ENCODE measurements around the gene NCKAP5L. TPM values are rescaled to one million over a fixed set of nuclear protein-coding genes. Genes with fewer than 3 reads are reported as not detected.

The NCKAP5L gene
- total RNA-seq, 2 experiments from 2014 or later: 2.8 TPM

DNA sequence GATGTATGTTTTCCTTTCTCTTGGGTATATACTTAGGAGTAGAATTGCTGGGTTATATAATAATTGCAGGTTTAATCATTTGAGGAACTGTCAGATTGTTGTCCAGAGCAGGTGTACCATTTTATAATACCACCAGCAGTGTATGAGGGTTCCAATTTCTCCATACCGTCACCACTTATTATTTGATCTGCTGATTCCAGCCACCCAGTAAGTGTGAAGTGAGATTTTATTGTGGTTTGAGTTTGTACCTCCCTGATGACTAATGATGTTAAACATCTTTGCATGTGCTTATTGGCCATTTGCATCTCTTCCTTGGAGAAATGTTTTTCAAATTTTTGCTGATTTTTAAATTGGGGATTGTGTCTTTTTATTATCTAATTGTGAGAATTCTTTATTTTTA, 15.1 kb downstream of the NCKAP5L start:
- CTCF ChIA-PET: no interaction called here
- no peak for DNase-seq
- H3K36me3 Mint-ChIP-seq (ENCODE audit: low read depth): peaks cover 1% of the 10 kb centered on the region
- no peaks in the 10 kb centered on the region for H3K9me3 Mint-ChIP-seq
- H3K4me1 Mint-ChIP-seq (ENCODE audit: low read depth): peaks cover 4% of the 10 kb centered on the region
- H3K4me3 Mint-ChIP-seq: no peak overlapping the region
- no peak overlapping the region for H3K27ac Mint-ChIP-seq
- H3K27me3 Mint-ChIP-seq (ENCODE audit: low read depth): no peaks in the 10 kb centered on the region
- intact Hi-C loops (cut with micrococcal nuclease): no loop called here

DNA sequence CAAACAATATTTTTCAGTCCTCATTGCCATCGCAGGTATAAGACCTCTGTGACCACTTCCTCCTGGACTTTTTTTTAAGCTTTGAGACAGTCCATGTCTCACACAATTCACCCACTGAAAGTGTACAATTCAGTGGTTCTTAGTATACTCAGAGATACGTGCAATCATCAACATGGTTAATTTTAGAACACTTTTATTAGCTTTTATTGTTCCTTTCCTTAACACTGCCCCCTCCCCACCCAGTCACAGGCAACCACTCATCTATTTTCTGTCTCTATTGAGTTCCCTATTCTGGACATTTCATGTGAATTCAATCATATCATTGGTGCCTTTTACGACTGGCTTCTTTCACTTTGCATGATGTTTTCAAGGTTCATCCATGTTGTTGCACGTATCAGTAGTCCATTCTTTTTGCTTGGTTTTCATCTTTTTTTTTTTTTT, 16.2 kb downstream of the NCKAP5L start:
- Mint-ChIP-seq H3K4me3 (no peak overlapping the region), H3K4me1 (ENCODE audit: low read depth) (peaks cover 4% of the 10 kb centered on the region), H3K27me3 (ENCODE audit: low read depth) (no peaks in the 10 kb centered on the region), H3K9me3 (no peaks in the 10 kb centered on the region), H3K27ac (no peak overlapping the region), H3K36me3 (ENCODE audit: low read depth) (peaks cover 1% of the 10 kb centered on the region)
- DNase-seq: no peak
- intact Hi-C loops (cut with micrococcal nuclease): no loop called here
- CTCF ChIA-PET: interaction anchor here (0.5 to 1.1 kb wide), 3 partner anchors 26 to 159 kb away, joined by 3 to 4 read pairs (median 3); no protein-coding TSS in a partner anchor

DNA sequence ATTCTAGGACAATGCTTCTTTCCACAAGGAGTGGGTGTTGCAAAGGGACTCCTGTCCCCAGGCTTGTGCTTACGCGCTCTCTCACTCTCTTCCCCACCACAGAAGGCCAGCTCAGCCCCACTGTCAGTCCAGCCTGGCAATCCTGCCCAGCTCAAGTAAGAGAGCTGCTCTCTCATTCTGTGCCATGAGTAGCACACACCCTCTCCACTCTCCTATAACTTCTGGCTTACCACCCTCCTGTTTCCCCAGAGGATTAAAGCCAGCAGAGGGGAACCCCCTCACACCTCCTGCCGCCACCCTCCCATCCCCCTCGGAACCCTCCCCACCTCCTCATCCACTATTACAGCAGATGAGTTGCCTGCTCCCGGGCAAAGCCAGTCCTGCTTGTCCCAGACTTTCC, 17.1 kb downstream of the NCKAP5L start:
- Mint-ChIP-seq H3K27ac (no peak overlapping the region), H3K4me1 (ENCODE audit: low read depth) (peaks cover 4% of the 10 kb centered on the region), H3K4me3 (no peak overlapping the region), H3K27me3 (ENCODE audit: low read depth) (no peaks in the 10 kb centered on the region), H3K36me3 (ENCODE audit: low read depth) (peaks cover 1% of the 10 kb centered on the region), H3K9me3 (no peaks in the 10 kb centered on the region)
- intact Hi-C loops (cut with micrococcal nuclease): no loop called here
- CTCF ChIA-PET: interaction anchor here (0.6 to 1.4 kb wide), 6 partner anchors 28 to 533 kb away, joined by 3 read pairs; no protein-coding TSS in a partner anchor
- no peak for DNase-seq

DNA sequence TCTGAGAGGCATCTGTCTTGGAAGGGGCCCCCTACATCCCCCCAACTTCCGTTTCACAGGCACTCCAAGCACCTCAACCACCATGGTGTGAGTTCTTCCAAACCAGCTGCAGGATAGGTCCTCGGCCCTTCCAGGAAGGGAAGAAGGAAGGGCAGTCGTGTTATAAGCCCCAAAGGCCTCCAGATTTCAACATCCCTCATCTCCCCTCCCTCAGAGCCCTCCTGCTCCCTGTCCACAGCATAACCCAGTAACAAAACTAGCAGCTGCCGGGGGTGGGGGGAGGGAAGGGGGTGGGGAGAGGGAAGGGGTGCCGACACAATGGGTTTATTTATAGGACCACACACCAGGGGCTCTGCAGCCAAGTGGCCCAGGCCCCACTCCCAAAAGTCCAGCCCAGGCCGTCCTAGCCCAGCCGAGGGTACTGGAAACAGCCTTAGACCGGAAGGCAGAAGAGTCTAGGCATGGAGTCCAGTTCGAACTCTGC, 18.3 kb downstream of the NCKAP5L start:
- Mint-ChIP-seq H3K4me3 (no peak overlapping the region), H3K4me1 (ENCODE audit: low read depth) (peaks cover 4% of the 10 kb centered on the region), H3K27ac (no peak overlapping the region), H3K9me3 (no peaks in the 10 kb centered on the region), H3K27me3 (ENCODE audit: low read depth) (no peaks in the 10 kb centered on the region), H3K36me3 (ENCODE audit: low read depth) (no peaks in the 10 kb centered on the region)
- CTCF ChIA-PET: interaction anchor here (0.8 to 1.4 kb wide), 2 partner anchors 30 to 32 kb away, joined by 3 read pairs; no protein-coding TSS in a partner anchor
- no peak for DNase-seq
- intact Hi-C loops (cut with micrococcal nuclease): no loop called here

DNA sequence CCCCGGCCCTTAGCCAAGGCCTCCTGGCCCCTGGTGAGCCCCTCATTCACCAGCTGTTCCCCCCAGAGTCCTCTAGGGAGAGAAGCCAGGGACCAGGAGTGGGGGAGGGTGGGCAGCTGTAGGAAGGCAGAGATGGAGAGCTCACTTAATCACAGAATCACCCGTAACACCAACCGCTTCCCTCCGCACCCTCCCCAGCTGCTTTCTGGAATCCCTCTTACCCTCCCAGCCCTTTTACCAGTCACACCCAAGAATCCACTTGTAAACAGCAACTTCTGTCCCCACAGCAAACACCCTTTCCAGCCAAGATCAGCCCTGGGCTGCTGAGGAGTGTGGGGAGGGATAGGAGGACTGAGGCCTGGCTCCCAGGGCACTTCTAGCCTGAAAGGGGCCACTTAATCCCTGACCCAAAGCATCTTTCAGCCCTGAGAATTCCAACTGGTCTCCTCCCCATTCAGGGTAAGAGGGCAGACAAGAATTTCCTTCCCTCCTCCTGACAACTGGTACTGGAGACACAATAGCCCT, 18.8 kb downstream of the NCKAP5L start:
- Mint-ChIP-seq H3K4me3 (no peak overlapping the region), H3K27me3 (ENCODE audit: low read depth) (no peaks in the 10 kb centered on the region), H3K4me1 (ENCODE audit: low read depth) (peaks cover 4% of the 10 kb centered on the region), H3K36me3 (ENCODE audit: low read depth) (no peaks in the 10 kb centered on the region), H3K27ac (no peak overlapping the region), H3K9me3 (no peaks in the 10 kb centered on the region)
- intact Hi-C loops (cut with micrococcal nuclease): no loop called here
- no peak for DNase-seq
- CTCF ChIA-PET: interaction anchor here (1.4 kb wide), 1 partner anchor 31 kb away, joined by 3 read pairs; no protein-coding TSS in a partner anchor

DNA sequence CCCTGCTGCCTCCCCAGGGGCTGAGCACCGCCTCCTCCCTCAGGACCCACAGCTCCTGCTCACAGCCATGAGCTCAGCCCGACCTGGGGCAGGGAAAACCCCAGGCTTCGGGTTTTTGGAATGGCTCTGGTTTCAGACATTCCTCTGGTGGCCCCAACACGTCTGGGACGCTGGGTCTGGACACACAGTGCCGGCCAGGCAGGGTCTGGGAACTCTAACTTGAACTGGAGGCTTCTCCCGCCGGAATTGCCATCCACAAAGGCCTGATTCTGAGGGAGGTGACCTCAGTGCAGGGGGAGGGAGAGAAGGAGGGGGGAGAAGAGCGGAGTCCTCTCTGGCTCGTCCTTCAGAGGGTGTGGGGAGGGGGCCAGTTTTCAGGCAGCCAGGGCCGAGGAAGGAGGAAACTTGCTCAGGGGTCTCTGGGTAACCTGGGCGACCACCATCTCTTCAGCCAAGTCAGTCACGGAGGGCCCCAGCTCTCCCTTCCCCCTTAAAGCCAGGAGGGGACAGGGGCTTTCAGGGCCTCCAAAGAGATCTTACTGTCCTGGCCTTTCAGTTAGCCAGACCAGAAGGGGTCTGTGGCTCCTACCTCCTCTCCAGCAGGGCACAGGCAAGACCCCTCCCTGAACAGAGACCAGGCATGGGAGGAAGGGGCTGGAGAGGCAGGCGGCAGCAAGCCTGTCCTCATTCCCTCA, 19.4 kb downstream of the NCKAP5L start:
- intact Hi-C loops (cut with micrococcal nuclease): no loop called here
- Mint-ChIP-seq H3K27ac (no peak overlapping the region), H3K27me3 (ENCODE audit: low read depth) (no peaks in the 10 kb centered on the region), H3K4me3 (no peak overlapping the region), H3K36me3 (ENCODE audit: low read depth) (no peaks in the 10 kb centered on the region), H3K4me1 (ENCODE audit: low read depth) (peaks cover 4% of the 10 kb centered on the region), H3K9me3 (no peaks in the 10 kb centered on the region)
- no peak for DNase-seq
- CTCF ChIA-PET: interaction anchor here (0.6 to 1.4 kb wide), 2 partner anchors 31 to 360 kb away, joined by 3 to 6 read pairs; no protein-coding TSS in a partner anchor

DNA sequence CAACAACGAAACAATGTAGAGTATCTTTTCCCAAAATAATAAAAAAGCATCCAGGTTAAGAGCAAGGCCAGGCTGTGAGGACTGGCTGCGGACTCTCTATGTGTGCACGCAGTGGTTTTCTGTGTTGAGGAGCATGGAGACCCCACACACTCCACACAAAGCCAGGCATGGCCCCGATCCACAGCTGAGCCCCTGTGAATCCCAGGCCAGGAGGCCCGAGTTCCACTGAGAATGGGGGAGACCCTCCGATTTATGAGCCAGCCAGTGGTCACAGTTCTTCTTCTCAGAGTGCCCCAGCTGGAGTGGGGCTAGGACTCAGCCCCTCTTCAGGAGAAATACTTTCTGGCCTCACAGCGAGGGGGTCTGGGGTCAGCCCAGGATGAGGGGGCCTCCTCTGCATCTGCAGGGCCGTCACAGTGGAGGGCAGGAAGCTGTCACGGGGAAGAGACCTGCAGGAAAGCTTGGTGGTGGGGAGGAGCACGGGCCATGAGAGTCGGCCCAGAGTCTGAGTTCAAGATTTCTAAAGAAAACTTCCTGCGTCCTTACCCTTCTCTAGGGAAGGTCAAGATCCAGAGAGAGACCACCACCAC, 20.1 kb downstream of the NCKAP5L start:
- peaks cover 4% of the 10 kb centered on the region for H3K4me1 Mint-ChIP-seq (ENCODE audit: low read depth)
- no peak overlapping the region for H3K4me3 Mint-ChIP-seq
- no peaks in the 10 kb centered on the region for H3K36me3 Mint-ChIP-seq (ENCODE audit: low read depth)
- CTCF ChIA-PET: no interaction called here
- no peaks in the 10 kb centered on the region for H3K27me3 Mint-ChIP-seq (ENCODE audit: low read depth)
- no peaks in the 10 kb centered on the region for H3K9me3 Mint-ChIP-seq
- no peak overlapping the region for H3K27ac Mint-ChIP-seq
- no peak for DNase-seq
- intact Hi-C loops (cut with micrococcal nuclease): no loop called here

DNA sequence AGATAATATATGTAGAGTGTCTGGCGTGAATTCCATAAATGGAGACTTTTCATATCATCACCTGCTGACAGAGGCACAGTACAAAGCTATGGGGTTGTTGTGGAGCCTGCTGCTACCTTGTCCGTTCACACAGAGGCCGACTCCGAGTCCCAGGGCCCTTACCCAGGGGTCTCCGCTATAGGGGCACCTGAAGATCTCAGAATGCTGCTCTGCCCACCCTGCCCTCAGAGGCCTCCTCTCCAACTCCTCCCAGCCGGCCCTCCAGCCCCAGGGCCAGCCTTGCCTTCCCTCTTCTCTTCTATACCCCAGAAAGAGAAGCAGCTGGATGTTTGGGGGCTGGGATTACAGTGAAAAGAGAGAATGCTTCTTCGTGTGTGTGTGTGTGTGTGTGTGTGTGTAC, 21.3 kb downstream of the NCKAP5L start:
- no peak for DNase-seq
- intact Hi-C loops (cut with micrococcal nuclease): no loop called here
- Mint-ChIP-seq H3K9me3 (no peaks in the 10 kb centered on the region), H3K4me3 (no peak overlapping the region), H3K36me3 (ENCODE audit: low read depth) (no peaks in the 10 kb centered on the region), H3K4me1 (ENCODE audit: low read depth) (peaks cover under 1% of the 10 kb centered on the region), H3K27me3 (ENCODE audit: low read depth) (no peaks in the 10 kb centered on the region), H3K27ac (no peak overlapping the region)
- CTCF ChIA-PET: no interaction called here

DNA sequence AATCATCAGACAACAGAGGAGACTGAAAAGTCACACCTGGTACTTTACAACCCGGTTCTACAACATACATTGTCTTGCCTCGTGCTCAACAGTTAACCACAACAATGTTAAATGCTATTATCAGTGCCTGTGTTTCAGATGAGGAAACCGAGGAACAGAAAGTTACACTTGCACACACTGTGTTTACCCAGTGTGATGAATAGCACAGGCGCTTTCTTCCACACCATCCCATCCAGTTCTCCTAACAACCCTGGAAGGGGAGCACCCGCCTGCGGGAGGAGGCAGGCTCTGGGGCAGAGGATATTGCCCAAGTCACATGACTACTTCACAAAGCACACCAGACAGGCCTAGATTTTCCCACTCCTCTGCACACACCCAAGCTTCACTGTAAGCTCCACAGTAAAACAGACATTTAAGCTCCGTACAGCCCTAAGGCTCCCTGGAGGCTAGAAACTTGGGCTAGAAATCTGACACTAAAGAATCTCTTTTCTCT, 21.8 kb downstream of the NCKAP5L start:
- no peaks in the 10 kb centered on the region for H3K36me3 Mint-ChIP-seq (ENCODE audit: low read depth)
- H3K27ac Mint-ChIP-seq: no peak overlapping the region
- H3K9me3 Mint-ChIP-seq: no peaks in the 10 kb centered on the region
- H3K27me3 Mint-ChIP-seq (ENCODE audit: low read depth): no peaks in the 10 kb centered on the region
- no peak overlapping the region for H3K4me3 Mint-ChIP-seq
- CTCF ChIA-PET: no interaction called here
- DNase-seq: no peak
- intact Hi-C loops (cut with micrococcal nuclease): no loop called here
- H3K4me1 Mint-ChIP-seq (ENCODE audit: low read depth): no peaks in the 10 kb centered on the region

DNA sequence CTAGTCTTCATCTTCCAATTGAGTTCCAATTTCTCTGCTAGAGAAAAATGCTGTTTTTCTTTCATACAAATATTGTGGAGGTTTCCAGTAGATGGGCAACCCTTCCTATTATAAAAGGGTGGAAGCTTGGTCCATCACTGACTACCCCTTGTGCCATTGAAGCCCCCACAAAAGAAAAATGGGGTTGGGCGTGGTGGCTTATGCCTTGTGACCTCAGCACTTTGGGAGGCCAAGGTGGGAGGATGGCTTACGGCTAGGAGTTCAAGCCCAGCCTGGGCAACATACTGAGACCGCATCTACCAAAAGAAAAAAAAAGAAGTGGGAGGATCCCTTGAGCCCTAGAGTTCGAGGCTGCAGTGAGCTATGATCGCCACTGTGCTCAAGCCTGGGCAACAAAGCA, 22.8 kb downstream of the NCKAP5L start:
- CTCF ChIA-PET: interaction anchor here (0.6 kb wide), 1 partner anchor 1014 kb away, joined by 3 read pairs; no protein-coding TSS in a partner anchor
- Mint-ChIP-seq H3K27me3 (ENCODE audit: low read depth) (no peaks in the 10 kb centered on the region), H3K36me3 (ENCODE audit: low read depth) (no peaks in the 10 kb centered on the region), H3K9me3 (no peaks in the 10 kb centered on the region), H3K4me1 (ENCODE audit: low read depth) (no peaks in the 10 kb centered on the region), H3K4me3 (no peak overlapping the region), H3K27ac (no peak overlapping the region)
- DNase-seq: no peak
- intact Hi-C loops (cut with micrococcal nuclease): no loop called here

DNA sequence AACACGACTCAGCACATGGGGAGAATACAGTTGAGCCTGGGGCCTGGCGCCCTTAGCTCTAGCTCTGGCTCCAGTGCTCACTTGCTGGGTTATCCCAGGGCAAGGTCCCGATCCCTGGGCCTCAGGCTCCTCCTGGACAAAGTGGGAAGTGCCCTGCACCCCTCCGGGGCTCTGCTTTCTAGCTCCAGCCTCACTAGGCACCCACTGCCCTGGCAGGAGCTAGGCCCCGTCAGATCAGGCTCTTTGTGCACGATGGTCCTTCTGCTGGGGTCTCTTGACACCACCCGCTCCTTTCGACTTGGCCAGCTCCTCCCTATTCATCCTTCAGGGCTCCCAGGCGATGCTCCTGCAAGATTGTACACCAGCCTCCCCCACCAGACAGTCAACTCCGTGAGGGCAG, 23.4 kb downstream of the NCKAP5L start:
- Mint-ChIP-seq H3K36me3 (ENCODE audit: low read depth) (no peaks in the 10 kb centered on the region), H3K4me1 (ENCODE audit: low read depth) (no peaks in the 10 kb centered on the region), H3K27ac (no peak overlapping the region), H3K27me3 (ENCODE audit: low read depth) (no peaks in the 10 kb centered on the region), H3K9me3 (no peaks in the 10 kb centered on the region), H3K4me3 (no peak overlapping the region)
- CTCF ChIA-PET: no interaction called here
- DNase-seq: no peak
- intact Hi-C loops (cut with micrococcal nuclease): no loop called here

DNA sequence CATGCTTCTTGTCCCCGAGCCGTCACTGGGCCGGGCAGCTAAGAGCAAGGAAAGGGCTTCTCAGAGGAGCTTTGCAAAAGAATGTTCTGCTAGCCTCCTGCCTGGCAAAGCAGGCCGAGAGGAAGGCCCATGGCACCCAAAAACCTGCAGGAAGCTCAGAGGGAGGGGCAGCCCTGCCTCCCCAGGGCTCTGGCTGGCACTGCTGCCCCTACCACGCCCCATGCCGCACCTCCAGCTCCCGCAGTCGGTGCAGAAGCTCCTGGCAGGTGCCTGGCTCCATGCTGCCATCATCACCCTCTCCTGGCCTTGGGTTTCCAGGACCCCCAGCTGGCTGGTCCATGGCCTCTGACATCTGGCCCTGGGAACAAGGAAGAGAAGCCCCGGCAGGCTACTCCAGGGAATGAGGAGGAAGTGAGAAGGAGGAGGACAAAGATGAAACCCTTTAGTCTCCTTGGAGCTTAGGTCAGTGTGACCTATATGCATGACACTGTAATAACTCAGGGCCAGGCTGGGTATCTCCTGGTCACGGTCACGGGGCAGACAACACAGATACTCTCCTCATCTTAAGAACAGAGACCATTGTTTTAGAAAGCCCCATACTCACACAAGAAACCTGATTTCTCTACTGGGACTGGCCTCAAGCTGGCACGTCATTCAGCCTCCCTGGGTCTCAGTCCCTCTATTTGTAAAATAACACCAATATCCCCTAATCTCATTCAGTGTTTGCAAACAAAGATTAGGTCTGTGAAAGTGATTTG, 24.3 kb downstream of the NCKAP5L start:
- CTCF ChIA-PET: interaction anchor here (0.7 to 1.7 kb wide), 2 partner anchors 36 to 251 kb away, joined by 3 read pairs; no protein-coding TSS in a partner anchor
- Mint-ChIP-seq H3K4me3 (no peak overlapping the region), H3K27me3 (ENCODE audit: low read depth) (no peaks in the 10 kb centered on the region)

More for the DNA sequence above, 24.3 kb downstream of the NCKAP5L start:
- H3K27ac Mint-ChIP-seq: no peak overlapping the region
- H3K9me3 Mint-ChIP-seq: no peaks in the 10 kb centered on the region
- H3K4me1 Mint-ChIP-seq (ENCODE audit: low read depth): no peaks in the 10 kb centered on the region
- DNase-seq: no peak
- intact Hi-C loops (cut with micrococcal nuclease): no loop called here
- no peaks in the 10 kb centered on the region for H3K36me3 Mint-ChIP-seq (ENCODE audit: low read depth)

All from activated naive CD4-positive, alpha-beta T cell treated with anti-CD3 and anti-CD28 coated beads for 36 hours (primary cell).